B cell (primary cell): Measurements from ENCODE around the gene HAP1. TPM values are rescaled to one million over a fixed set of nuclear protein-coding genes. Genes with fewer than 3 reads are reported as not detected.

Experiments
- ATAC-seq: fragments of 200-7000 bp; cut with Tn5 transposase; one replicate; pipeline ENCODE4 v1.10.0; 2021; ENCODE audit warnings: low read depth, mild to moderate bottlenecking, moderate number of reproducible peaks, moderate library complexity
- CTCF ChIA-PET: fragments of 350-600 bp; sonication (Branson Sonifier 250); formaldehyde crosslinking; loops from one replicate; lab custom pipeline; 2021; ENCODE audit warnings: antibody characterized with exemption, inconsistent platforms; lab: Charles Lee
- POLR2A ChIA-PET: fragments of 350-600 bp; sonication (Branson Sonifier 250); formaldehyde crosslinking; loops from one replicate; lab custom pipeline; 2021; ENCODE audit warnings: antibody characterized with exemption; lab: Charles Lee
- DNase-seq: peaks from one replicate; pipeline ENCODE4 v3.0.0; 2013
- H2AFZ ChIP-seq: 2 replicates; pipeline ENCODE4 v1.6.1; 2012; ENCODE audit warnings: mild to moderate bottlenecking, low read depth, low read length; ENCODE audit not compliant: insufficient read depth, poor library complexity, severe bottlenecking
- H3K27ac ChIP-seq, 2 donors: 1 replicate in 1 of 2; 2 replicates in 1 of 2; pipeline ENCODE4 v1.5.1; 2012 to 2013; ENCODE audit warnings: low read length in 2 of 2, mild to moderate bottlenecking in 2 of 2, moderate library complexity in 1 of 2
- H3K27me3 ChIP-seq, 4 experiments: fragments of 200-600 bp in 1 of 4; sonication (generic) in 1 of 4; replicated peaks in 1 of 4; 1 replicate in 2 of 4; 2 replicates in 2 of 4; pipeline versions ENCODE4 v1.6.1 to v1.7.0; 2013 to 2016; ENCODE audit warnings: low read length in 3 of 4, mild to moderate bottlenecking in 2 of 4, mixed read lengths in 1 of 4, moderate library complexity in 1 of 4; ENCODE audit not compliant: insufficient read depth in 4 of 4, control insufficient read depth in 3 of 4; ENCODE audit errors: control extremely low read depth in 1 of 4
- H3K36me3 ChIP-seq, 2 experiments: replicated peaks in 1 of 2; 1 replicate in 1 of 2; 2 replicates in 1 of 2; pipeline versions ENCODE4 v1.6.1 to v1.7.1; 2013; ENCODE audit warnings: low read length in 1 of 2; ENCODE audit not compliant: insufficient read depth in 2 of 2, control insufficient read depth in 1 of 2; ENCODE audit errors: control extremely low read depth in 1 of 2, extremely low read depth in 1 of 2
- H3K4me1 ChIP-seq, 2 donors: fragments of 200-600 bp in 1 of 2; sonication (generic) in 1 of 2; 1 replicate in 1 of 2; 2 replicates in 1 of 2; pipeline versions ENCODE4 v1.5.1 to v1.6.1; 2013 to 2017; ENCODE audit warnings: low read length in 2 of 2; ENCODE audit not compliant: control insufficient read depth in 2 of 2, insufficient read depth in 2 of 2
- H3K4me2 ChIP-seq: replicated peaks from 2 replicates; pipeline ENCODE3; 2012; ENCODE audit warnings: mild to moderate bottlenecking, low read depth, low read length; ENCODE audit not compliant: poor library complexity, severe bottlenecking
- H3K4me3 ChIP-seq, 5 experiments: fragments of 200-600 bp in 1 of 5; sonication (generic) in 1 of 5; 1 replicate in 3 of 5; 2 replicates in 2 of 5; pipeline versions ENCODE4 v1.5.1 to v1.7.0; 2011 to 2016; ENCODE audit warnings: low read length in 4 of 5, mild to moderate bottlenecking in 4 of 5, low read depth in 2 of 5, control low read depth in 1 of 5, moderate library complexity in 1 of 5; ENCODE audit not compliant: insufficient read depth in 1 of 5; ENCODE audit errors: control extremely low read depth in 1 of 5, extremely low read depth in 1 of 5
- H3K79me2 ChIP-seq: fragments of 200-600 bp; sonication (generic); one replicate; pipeline ENCODE4 v1.6.0; 2016; ENCODE audit warnings: low read length; ENCODE audit not compliant: control insufficient read depth, insufficient read depth
- H3K9ac ChIP-seq: fragments of 200-600 bp; sonication (generic); 2 replicates; pipeline ENCODE4 v1.6.1; 2017; ENCODE audit warnings: mild to moderate bottlenecking, low read length, moderate library complexity
- H3K9me3 ChIP-seq, 3 donors: one replicate each; pipeline versions ENCODE4 v1.6.1 to v1.7.1; 2013; ENCODE audit warnings: low read length in 2 of 3; ENCODE audit not compliant: control insufficient read depth in 2 of 3, insufficient read depth in 1 of 3; ENCODE audit errors: control extremely low read depth in 1 of 3
- H4K20me1 ChIP-seq: 2 replicates; pipeline ENCODE4 v1.6.0; 2012; ENCODE audit warnings: mild to moderate bottlenecking, low read length; ENCODE audit not compliant: insufficient read depth, control insufficient read depth, poor library complexity, severe bottlenecking
- H3K27ac Mint-ChIP-seq: one replicate; pipeline ENCODE4 v1.8.0; 2021; ENCODE audit warnings: mixed read lengths
- H3K27me3 Mint-ChIP-seq: one replicate; pipeline ENCODE4 v1.8.0; 2021; ENCODE audit warnings: mixed read lengths
- H3K4me1 Mint-ChIP-seq: one replicate; pipeline ENCODE4 v1.8.0; 2021; ENCODE audit warnings: mixed read lengths
- H3K4me3 Mint-ChIP-seq: one replicate; pipeline ENCODE4 v1.8.0; 2021; ENCODE audit warnings: mixed read lengths
- H3K9me3 Mint-ChIP-seq: one replicate; pipeline ENCODE4 v1.8.0; 2022; ENCODE audit warnings: mixed read lengths; ENCODE audit not compliant: insufficient read depth
- EZH2 ChIP-seq: IDR thresholded peaks from 2 replicates; pipeline ENCODE4 v1.6.1; 2012; ENCODE audit warnings: borderline replicate concordance, low read depth, mild to moderate bottlenecking, moderate library complexity, low read length; ENCODE audit not compliant: insufficient read depth, poor library complexity, severe bottlenecking
- WGBS: methylation state at CpG from one replicate; pipeline ENCODE4 v1.1.5; 2013; ENCODE audit warnings: missing lambda C conversion rate; ENCODE audit not compliant: insufficient coverage; 5-methylcytosine and 5-hydroxymethylcytosine counted together
- intact Hi-C: fragments of 100-400 bp; cut with micrococcal nuclease; formaldehyde crosslinking; loops from one replicate; pipeline ENCODE4 v1.10.0; 2022
- polyA plus RNA-seq: library from polyadenylated mRNA; depleted of rRNA; stranded (reverse); fragments of >200 nt; gene quantifications from 2 replicates; pipeline ENCODE4 v1.2.3, GENCODE V29; 2012
- total RNA-seq, 2 donors: library from RNA; stranded (reverse); fragments of 120-200 nt in 1 of 2; gene quantifications; 1 replicate in 1 of 2; 2 replicates in 1 of 2; pipeline versions ENCODE4 v1.2.3 to v1.2.4, GENCODE V29; 2013 to 2022
- TF ChIP-seq, protein P1 (sequence below): fragments of 200-600 bp; IDR thresholded peaks from one replicate; pipeline ENCODE4 v1.8.0; 2022; ENCODE audit warnings: antibody characterized with exemption, mild to moderate bottlenecking

HAP1 gene
- total and polyA plus RNA-seq, 2 donors (not counting 1 experiment from before 2014, with no cell fraction given): 0.03 to 0.37 TPM

DNA sequence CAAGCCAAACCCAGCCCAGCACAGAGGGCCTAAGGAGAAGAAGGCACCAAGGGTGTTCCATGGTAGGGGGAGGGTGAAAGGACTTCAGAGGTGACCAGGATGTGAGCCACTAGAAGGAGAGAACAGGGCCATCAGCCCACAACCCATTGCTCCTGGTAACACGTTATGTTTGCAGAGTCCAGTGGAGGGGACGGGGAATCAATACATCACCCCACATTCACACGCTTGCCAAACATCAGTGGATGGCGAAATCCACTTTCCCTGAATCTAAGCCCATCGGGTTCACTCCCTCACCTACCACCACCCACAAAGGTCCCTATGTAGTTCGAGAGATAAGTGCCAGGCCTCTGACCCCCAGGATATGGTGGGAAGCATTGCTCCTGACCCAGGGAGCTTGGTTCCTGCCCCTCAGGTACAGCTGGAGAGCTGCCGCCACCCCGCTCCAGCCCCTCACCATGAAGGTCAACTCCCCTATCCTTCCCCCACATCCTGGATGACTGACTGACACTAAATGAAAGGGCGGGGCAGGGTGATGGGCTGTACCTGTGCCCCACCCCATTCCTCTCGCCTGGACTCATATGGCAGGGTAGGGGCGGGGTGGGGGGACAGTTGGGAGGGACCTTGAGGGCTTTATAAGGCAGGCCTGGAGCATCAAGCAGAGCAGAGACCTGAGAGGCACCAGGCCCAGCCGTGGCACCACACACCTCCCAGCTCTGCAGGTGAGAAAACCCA, 22.6 kb downstream of the HAP1 start, which contains the start of gene GAST:
TSS of gene GAST (plus strand) at position 663 of the 732 bp plus-strand sequence. CDS start 3,106 bp downstream, outside the sequence.
- no peak for TF ChIP-seq EZH2
- TF ChIP-seq, protein P1, sequence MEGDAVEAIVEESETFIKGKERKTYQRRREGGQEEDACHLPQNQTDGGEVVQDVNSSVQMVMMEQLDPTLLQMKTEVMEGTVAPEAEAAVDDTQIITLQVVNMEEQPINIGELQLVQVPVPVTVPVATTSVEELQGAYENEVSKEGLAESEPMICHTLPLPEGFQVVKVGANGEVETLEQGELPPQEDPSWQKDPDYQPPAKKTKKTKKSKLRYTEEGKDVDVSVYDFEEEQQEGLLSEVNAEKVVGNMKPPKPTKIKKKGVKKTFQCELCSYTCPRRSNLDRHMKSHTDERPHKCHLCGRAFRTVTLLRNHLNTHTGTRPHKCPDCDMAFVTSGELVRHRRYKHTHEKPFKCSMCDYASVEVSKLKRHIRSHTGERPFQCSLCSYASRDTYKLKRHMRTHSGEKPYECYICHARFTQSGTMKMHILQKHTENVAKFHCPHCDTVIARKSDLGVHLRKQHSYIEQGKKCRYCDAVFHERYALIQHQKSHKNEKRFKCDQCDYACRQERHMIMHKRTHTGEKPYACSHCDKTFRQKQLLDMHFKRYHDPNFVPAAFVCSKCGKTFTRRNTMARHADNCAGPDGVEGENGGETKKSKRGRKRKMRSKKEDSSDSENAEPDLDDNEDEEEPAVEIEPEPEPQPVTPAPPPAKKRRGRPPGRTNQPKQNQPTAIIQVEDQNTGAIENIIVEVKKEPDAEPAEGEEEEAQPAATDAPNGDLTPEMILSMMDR: no peak
- no peak within 1 kb of the TSS for H3K4me3 Mint-ChIP-seq
- intact Hi-C loops: no loop called here
- H3K27ac Mint-ChIP-seq: no peak within 1 kb of the TSS
- Histone ChIP-seq H3K9me3 (peaks cover 0 to 4% (median 0%) of the 10 kb centered on the region in 3 donors), H3K36me3 (no peaks in the 10 kb centered on the region), H3K27ac (no peak within 1 kb of the TSS), H3K4me3 (no peak within 1 kb of the TSS), H3K27me3 (peaks cover 0 to 19% (median 4%) of the 10 kb centered on the region in 4 experiments), H3K79me2 (no peaks in the 10 kb centered on the region), H3K4me1 (no peaks in the 10 kb centered on the region), H3K4me2 (no peak within 1 kb of the TSS), H4K20me1 (no peaks in the 10 kb centered on the region), H3K9ac (no peak within 1 kb of the TSS), H2AFZ (no peak within 1 kb of the TSS)
- peaks cover 21% of the 10 kb centered on the region for H3K27me3 Mint-ChIP-seq
- ATAC-seq: no peak
- DNase-seq: no peak
- WGBS: 84% methylated on average over 5 of the region's 12 CpGs
- H3K4me1 Mint-ChIP-seq: no peaks in the 10 kb centered on the region
- no peaks in the 10 kb centered on the region for H3K9me3 Mint-ChIP-seq
- CTCF ChIA-PET: no interaction called here
- POLR2A ChIA-PET: no interaction called here

DNA sequence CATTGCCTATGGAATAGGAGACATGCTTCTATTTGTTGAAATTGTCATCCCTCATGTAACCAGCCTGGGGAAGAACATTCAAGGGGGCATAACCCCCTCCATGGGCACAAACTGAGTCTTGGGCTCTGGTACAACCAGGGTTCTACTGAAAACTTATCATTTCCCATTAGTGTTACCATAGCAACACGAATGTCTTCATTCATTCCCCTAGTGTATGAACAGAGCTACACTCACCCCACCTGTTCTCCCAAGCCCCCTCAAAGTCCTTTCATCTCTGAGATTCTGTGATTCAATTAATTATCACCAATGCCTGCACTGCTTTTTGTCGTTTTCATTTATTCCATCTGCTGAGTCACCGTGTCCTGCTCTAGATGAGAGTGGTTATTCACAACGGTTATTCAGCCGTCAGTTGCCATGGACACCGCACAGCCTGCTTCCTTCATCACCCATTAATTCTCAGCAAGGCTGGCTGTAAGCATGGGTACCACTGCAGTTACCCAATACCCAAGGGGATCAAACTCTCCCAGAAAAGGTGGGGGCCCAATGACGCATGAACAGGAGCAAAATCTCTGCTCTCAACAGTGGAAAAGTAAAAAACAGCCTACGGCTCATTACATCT, 23.9 kb downstream of the HAP1 start:
- CTCF ChIA-PET: interaction anchor here (0.6 kb wide), 1 partner anchor 11 kb away, joined by 4 read pairs; no protein-coding TSS in a partner anchor
- ATAC-seq: no peak
- H3K4me3 ChIP-seq: no peak overlapping the region
- Mint-ChIP-seq H3K4me1 (no peaks in the 10 kb centered on the region), H3K27me3 (peaks cover 18% of the 10 kb centered on the region), H3K9me3 (no peaks in the 10 kb centered on the region), H3K27ac (peak overlapping the region; percentile 15), H3K4me3 (no peak overlapping the region)
- POLR2A ChIA-PET: no interaction called here
- no peak overlapping the region for H3K9ac ChIP-seq
- DNase-seq: no peak
- H4K20me1 ChIP-seq: no peaks in the 10 kb centered on the region
- no peaks in the 10 kb centered on the region for H3K79me2 ChIP-seq
- H3K36me3 ChIP-seq: no peaks in the 10 kb centered on the region
- H3K4me1 ChIP-seq: no peaks in the 10 kb centered on the region
- peaks cover 0 to 4% (median 0%) of the 10 kb centered on the region in 3 donors for H3K9me3 ChIP-seq
- WGBS: 46% methylated on average over 4 of the region's 8 CpGs
- no peak overlapping the region for H2AFZ ChIP-seq
- H3K27me3 ChIP-seq: peaks cover 0 to 19% (median 4%) of the 10 kb centered on the region in 4 experiments
- H3K27ac ChIP-seq: no peak overlapping the region
- H3K4me2 ChIP-seq: no peak overlapping the region
- intact Hi-C loops: no loop called here
- TF ChIP-seq, protein P1: no peak
